Thyroid gland (tissue), 4 donors: ENCODE data around the gene SYTL2. TPM values are rescaled to one million over a fixed set of nuclear protein-coding genes. Genes with fewer than 3 reads are reported as not detected.

Experiments used
- DNase-seq, 2 donors: peaks; one replicate each; pipeline ENCODE4 v3.0.0-alpha.2; 2019
- H3K27ac ChIP-seq, 3 donors: fragments of 200-600 bp; sonication (generic); 1 replicate in 2 of 3; 2 replicates in 1 of 3; pipeline ENCODE4 v1.5.1; 2016 to 2019; ENCODE audit warnings: mild to moderate bottlenecking in 1 of 3, moderate library complexity in 1 of 3
- H3K27me3 ChIP-seq: fragments of 200-600 bp; sonication (generic); one replicate; pipeline ENCODE4 v1.5.1; 2019
- H3K36me3 ChIP-seq, 2 donors: fragments of 200-600 bp; sonication (generic); one replicate each; pipeline ENCODE4 v1.5.1; 2016 to 2019
- H3K4me1 ChIP-seq, 2 donors: fragments of 200-600 bp; sonication (generic); one replicate each; pipeline ENCODE4 v1.5.1; 2017 to 2019
- H3K4me3 ChIP-seq, 3 donors: fragments of 200-600 bp; sonication (generic); replicated peaks in 1 of 3; 1 replicate in 2 of 3; 2 replicates in 1 of 3; pipeline ENCODE4 v1.5.1; 2016; ENCODE audit warnings: mild to moderate bottlenecking in 1 of 3
- H3K9me3 ChIP-seq: fragments of 200-600 bp; sonication (generic); one replicate; pipeline ENCODE4 v1.5.1; 2017
- CTCF ChIP-seq, 6 experiments: fragments of 200-600 bp in 3 of 6; fragments of 450-650 bp in 3 of 6; sonication (generic) in 3 of 6; IDR thresholded peaks; one replicate each; pipeline ENCODE4 v1.5.1; 2016 to 2019; ENCODE audit warnings: antibody characterized with exemption in 6 of 6, mild to moderate bottlenecking in 2 of 6, inconsistent platforms in 1 of 6, moderate library complexity in 1 of 6
- POLR2A ChIP-seq, 2 donors: fragments of 450-650 bp; IDR thresholded peaks; one replicate each; pipeline ENCODE4 v1.6.1; 2017; ENCODE audit warnings: antibody characterized with exemption in 2 of 2, mild to moderate bottlenecking in 2 of 2, moderate library complexity in 1 of 2
- whole genome bisulfite sequencing, 2 donors: methylation state at CpG; one replicate each; pipeline ENCODE4 v1.1.5; 2017; 5-methylcytosine and 5-hydroxymethylcytosine counted together
- intact Hi-C: fragments of 100-400 bp; cut with DNase I; formaldehyde crosslinking; loops from one replicate; pipeline ENCODE4 v1.15.1; 2023
- total RNA-seq, 4 donors: library from RNA; depleted of rRNA; stranded (reverse); fragments of >200 nt; gene quantifications; one replicate each; pipeline ENCODE4 v1.2.3, GENCODE V29; 2016

SYTL2 gene
- total RNA-seq, 4 donors from 2014 or later, result 4.5 to 18.8 (median 9.0) TPM

- Histone ChIP-seq H3K4me1 (no peaks in the 10 kb centered on the region), H3K9me3 (no peaks in the 10 kb centered on the region), H3K4me3 (no peak overlapping the region), H3K27me3 (no peaks in the 10 kb centered on the region), H3K27ac (no peak overlapping the region), H3K36me3 (no peaks in the 10 kb centered on the region)
- intact Hi-C loops, result no loop called here
- 27 to 29% methylated on average over 10 of the region's 10 CpGs for WGBS, 2 donors
- TF ChIP-seq POLR2A (IDR thresholded peaks at IDR 0.05), result no peak
- no peak for TF ChIP-seq CTCF (IDR thresholded peaks at IDR 0.05)
- peak; percentile 5 to 29 for DNase-seq
These were observed 91.7 kb downstream of the SYTL2 start for GRCh38 chr11:85718991-85719807.

GRCh38 chr11:85718126-85718943, 92.6 kb downstream of the SYTL2 start:
- intact Hi-C loops, result no loop called here
- Histone ChIP-seq H3K4me1 (no peaks in the 10 kb centered on the region), H3K4me3 (no peak overlapping the region), H3K9me3 (no peaks in the 10 kb centered on the region), H3K27me3 (no peaks in the 10 kb centered on the region), H3K36me3 (no peaks in the 10 kb centered on the region), H3K27ac (peak overlapping the region in 1 of 3 donors; percentile 4)
- no peak for DNase-seq
- WGBS, 2 donors, result 64 to 70% methylated on average over 7 of the region's 7 CpGs
- TF ChIP-seq POLR2A (IDR thresholded peaks at IDR 0.05) (no peak), CTCF (IDR thresholded peaks at IDR 0.05) (no peak)

GRCh38 chr11:85717429-85717828, 93.5 kb downstream of the SYTL2 start:
- WGBS, 2 donors, result 87 to 97% methylated on average over 2 of the region's 2 CpGs
- Histone ChIP-seq H3K27me3 (no peaks in the 10 kb centered on the region), H3K27ac (no peak overlapping the region), H3K9me3 (no peaks in the 10 kb centered on the region), H3K4me3 (no peak overlapping the region), H3K36me3 (no peaks in the 10 kb centered on the region), H3K4me1 (no peaks in the 10 kb centered on the region)
- TF ChIP-seq POLR2A (IDR thresholded peaks at IDR 0.05), result no peak
- no peak for TF ChIP-seq CTCF (IDR thresholded peaks at IDR 0.05)
- no peak for DNase-seq
- intact Hi-C loops, result no loop called here

GRCh38 chr11:85712953-85713352, 98.0 kb downstream of the SYTL2 start:
- WGBS, 2 donors, result 91 to 95% methylated on average over 3 of the region's 3 CpGs
- intact Hi-C loops, result no loop called here

More at GRCh38 chr11:85712953-85713352, 98.0 kb downstream of the SYTL2 start:
- TF ChIP-seq POLR2A (IDR thresholded peaks at IDR 0.05), result no peak
- no peak for TF ChIP-seq CTCF (IDR thresholded peaks at IDR 0.05)
- Histone ChIP-seq H3K9me3 (no peaks in the 10 kb centered on the region), H3K27ac (no peak overlapping the region), H3K4me1 (no peaks in the 10 kb centered on the region), H3K27me3 (no peaks in the 10 kb centered on the region), H3K4me3 (no peak overlapping the region), H3K36me3 (no peaks in the 10 kb centered on the region)
- DNase-seq, result no peak
